ENCODE measurements around the gene RAB43. TPM values are rescaled to one million over a fixed set of nuclear protein-coding genes. Genes with fewer than 3 reads are reported as not detected.

The RAB43 gene
- total RNA-seq, 4 donors from 2014 or later: 9.1 to 18.7 (median 11.3) TPM

DNA sequence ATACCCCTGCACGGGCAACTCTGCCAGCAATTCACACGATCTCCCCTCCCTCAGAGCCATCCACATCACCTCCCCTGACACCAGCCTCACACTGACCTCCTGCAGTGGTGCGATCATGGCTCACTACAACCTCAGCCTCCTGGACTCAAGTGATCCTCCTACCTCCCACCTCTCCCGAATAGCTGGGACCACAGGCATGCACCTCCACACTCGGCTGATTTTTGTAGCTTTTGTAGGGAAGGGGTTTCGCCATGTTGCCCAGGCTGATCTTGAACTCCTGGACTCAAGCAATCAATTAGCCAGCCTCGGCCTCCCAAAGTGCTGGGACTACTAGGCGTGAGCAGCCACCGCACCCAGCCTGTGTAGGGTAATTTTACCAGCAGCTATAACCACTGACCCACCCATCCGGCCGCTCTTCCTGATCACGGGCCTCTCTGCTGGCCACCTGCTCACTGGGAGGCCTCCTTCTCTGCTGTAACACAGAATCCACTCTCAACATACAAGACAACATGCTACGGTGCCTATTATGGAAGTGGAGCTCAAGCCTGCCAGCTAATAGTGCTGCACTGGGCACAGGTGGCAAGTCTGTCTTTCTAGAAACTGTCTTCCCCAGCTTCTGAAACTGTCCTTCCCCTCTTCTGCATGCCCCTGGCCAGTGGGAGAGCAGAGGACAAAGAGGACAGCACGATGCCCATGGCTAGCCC lies 56.4 kb downstream of the RAB43 start:
- peak in 2 of 3 donors; percentile 64 to 72 for DNase-seq
- peak overlapping the region in 3 of 4 donors; percentile 17 to 78 (median 70) for H3K27ac ChIP-seq

DNA sequence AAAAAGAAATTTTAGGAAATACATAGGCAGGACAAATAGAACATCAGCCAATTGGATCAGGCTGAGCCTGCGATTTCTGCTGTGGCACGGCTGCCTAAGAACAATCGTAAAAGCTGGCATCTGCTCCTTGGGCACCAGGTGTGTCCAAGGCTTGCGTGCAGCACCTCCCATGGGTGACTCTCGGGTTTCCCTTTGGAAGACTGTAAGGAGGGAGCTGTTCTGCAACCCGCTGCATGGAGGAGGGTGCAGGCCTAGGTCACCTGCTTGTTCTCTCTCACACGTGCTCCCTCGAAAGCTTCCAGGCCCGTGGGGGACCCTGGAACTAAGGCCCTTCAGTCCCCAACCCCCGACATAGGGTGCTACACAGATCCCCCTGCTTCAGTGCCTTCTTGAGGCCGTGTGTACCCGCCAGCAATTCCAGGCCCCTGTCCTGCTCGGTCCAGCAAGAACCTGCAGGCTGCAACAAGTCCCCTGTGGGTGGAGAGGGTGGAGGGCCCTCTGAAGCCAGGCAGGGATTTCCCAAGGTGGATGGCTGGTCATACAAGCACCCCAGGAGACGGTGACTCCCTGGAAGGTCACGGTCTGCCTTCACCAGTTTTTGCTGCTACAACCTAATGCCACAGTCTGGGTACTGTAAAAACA lies 57.6 kb downstream of the RAB43 start:
- H3K36me3 ChIP-seq: no peaks in the 10 kb centered on the region
- TF ChIP-seq, protein P1, sequence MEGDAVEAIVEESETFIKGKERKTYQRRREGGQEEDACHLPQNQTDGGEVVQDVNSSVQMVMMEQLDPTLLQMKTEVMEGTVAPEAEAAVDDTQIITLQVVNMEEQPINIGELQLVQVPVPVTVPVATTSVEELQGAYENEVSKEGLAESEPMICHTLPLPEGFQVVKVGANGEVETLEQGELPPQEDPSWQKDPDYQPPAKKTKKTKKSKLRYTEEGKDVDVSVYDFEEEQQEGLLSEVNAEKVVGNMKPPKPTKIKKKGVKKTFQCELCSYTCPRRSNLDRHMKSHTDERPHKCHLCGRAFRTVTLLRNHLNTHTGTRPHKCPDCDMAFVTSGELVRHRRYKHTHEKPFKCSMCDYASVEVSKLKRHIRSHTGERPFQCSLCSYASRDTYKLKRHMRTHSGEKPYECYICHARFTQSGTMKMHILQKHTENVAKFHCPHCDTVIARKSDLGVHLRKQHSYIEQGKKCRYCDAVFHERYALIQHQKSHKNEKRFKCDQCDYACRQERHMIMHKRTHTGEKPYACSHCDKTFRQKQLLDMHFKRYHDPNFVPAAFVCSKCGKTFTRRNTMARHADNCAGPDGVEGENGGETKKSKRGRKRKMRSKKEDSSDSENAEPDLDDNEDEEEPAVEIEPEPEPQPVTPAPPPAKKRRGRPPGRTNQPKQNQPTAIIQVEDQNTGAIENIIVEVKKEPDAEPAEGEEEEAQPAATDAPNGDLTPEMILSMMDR (IDR thresholded peaks at IDR 0.05): no peak
- TF ChIP-seq POLR2A (IDR thresholded peaks at IDR 0.05): no peak
- DNase-seq: no peak
- no peak overlapping the region for H3K27ac ChIP-seq
- no peak overlapping the region for H3K4me3 ChIP-seq
- peaks cover 0 to 24% (median 0%) of the 10 kb centered on the region in 4 donors for H3K4me1 ChIP-seq
- no peaks in the 10 kb centered on the region for H3K9me3 ChIP-seq
- no peaks in the 10 kb centered on the region for H3K27me3 ChIP-seq

More for the DNA sequence above, 56.4 kb downstream of the RAB43 start:
- H3K4me3 ChIP-seq: no peak overlapping the region
- H3K4me1 ChIP-seq: peaks cover 0 to 24% (median 0%) of the 10 kb centered on the region in 4 donors
- no peaks in the 10 kb centered on the region for H3K36me3 ChIP-seq
- TF ChIP-seq, protein P1 (IDR thresholded peaks at IDR 0.05): no peak
- TF ChIP-seq POLR2A (IDR thresholded peaks at IDR 0.05): no peak
- no peaks in the 10 kb centered on the region for H3K27me3 ChIP-seq
- no peaks in the 10 kb centered on the region for H3K9me3 ChIP-seq

DNA sequence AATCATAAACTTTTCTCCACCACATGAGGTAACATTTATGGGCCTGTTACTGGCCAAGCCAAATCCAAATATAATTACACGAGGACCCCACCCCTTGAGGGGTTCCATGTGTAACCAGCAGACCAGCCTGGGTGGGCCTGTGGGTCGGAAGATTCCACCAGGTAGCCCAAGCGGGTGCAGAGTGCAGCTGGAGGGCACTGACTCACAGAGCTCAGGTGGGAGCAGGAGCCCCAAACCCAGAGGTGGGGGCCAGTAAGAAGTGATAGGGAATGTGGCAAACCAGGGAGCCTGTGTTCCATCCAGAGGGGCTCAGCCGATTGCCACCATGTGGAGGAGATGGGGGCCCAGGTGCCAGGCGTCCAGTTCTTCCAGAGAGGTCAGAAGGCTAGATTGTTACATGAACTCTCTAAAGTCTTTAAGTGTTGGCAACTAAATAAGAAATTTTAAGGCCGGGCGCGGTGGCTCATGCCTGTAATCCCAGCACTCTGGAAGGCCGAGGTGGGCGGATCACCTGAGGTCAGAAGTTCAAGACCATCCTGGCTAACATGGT lies 58.4 kb downstream of the RAB43 start:
- no peak for TF ChIP-seq POLR2A (IDR thresholded peaks at IDR 0.05)
- TF ChIP-seq, protein P1 (IDR thresholded peaks at IDR 0.05): no peak
- H3K4me3 ChIP-seq: no peak overlapping the region
- H3K27ac ChIP-seq: no peak overlapping the region
- no peaks in the 10 kb centered on the region for H3K36me3 ChIP-seq
- peaks cover 0 to 21% (median 0%) of the 10 kb centered on the region in 4 donors for H3K4me1 ChIP-seq
- no peak for DNase-seq
- no peaks in the 10 kb centered on the region for H3K9me3 ChIP-seq
- no peaks in the 10 kb centered on the region for H3K27me3 ChIP-seq

DNA sequence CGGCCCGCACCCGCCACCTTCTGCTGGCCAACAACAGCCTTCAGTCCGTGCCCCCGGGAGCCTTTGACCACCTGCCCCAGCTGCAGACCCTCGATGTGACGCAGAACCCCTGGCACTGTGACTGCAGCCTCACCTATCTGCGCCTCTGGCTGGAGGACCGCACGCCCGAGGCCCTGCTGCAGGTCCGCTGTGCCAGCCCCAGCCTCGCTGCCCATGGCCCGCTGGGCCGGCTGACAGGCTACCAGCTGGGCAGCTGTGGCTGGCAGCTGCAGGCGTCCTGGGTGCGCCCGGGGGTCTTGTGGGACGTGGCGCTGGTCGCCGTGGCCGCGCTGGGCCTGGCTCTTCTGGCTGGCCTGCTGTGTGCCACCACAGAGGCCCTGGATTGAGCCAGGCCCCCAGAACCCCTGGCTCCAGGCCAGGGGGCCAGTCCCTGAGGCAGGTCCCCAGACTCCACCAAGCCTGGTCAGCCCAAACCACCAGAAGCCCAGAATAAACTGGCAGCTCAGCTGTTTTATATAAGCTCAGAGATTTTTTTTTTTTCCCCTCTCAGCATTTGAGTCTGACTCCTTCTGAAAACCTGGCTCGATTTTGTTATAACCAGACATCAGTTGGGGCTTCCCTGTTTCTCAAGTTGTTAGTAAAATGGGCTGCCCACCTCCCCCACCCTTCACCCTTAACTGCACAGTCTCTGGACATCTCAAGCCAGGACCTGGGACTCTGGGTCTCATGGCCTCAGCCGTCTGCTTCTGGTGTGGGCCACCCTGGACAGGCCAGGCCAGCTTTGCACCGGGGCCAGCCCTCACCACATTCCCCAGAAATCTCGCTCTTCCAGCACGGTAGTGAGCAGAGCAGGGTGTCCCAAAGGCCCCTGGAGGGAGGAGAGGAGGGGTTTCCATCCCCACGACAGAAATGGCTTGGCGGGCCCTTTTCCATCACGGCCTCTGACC lies 59.4 kb downstream of the RAB43 start:
- H3K27ac ChIP-seq: no peak overlapping the region
- DNase-seq: no peak
- no peaks in the 10 kb centered on the region for H3K27me3 ChIP-seq
- no peak overlapping the region for H3K4me3 ChIP-seq
- no peaks in the 10 kb centered on the region for H3K9me3 ChIP-seq
- H3K36me3 ChIP-seq: no peaks in the 10 kb centered on the region
- no peak for TF ChIP-seq POLR2A (IDR thresholded peaks at IDR 0.05)
- TF ChIP-seq, protein P1 (IDR thresholded peaks at IDR 0.05): no peak
- peaks cover 0 to 19% (median 0%) of the 10 kb centered on the region in 4 donors for H3K4me1 ChIP-seq
